Sigmoid colon (tissue), 7 donors: ENCODE results near the gene GNL3L. TPM values are rescaled to one million over a fixed set of nuclear protein-coding genes. Genes with fewer than 3 reads are reported as not detected.
A peak's percentile ranks its signal among the peaks of the same experiment; 100 is the strongest.

Source experiments
- DNase-seq: peaks from one replicate; pipeline ENCODE4 v3.0.0-alpha.2; 2019
- H3K27ac ChIP-seq, 4 donors: fragments of 200-600 bp; sonication (generic); one replicate each; pipeline ENCODE4 v1.5.1; 2016 to 2019; ENCODE audit warnings: mild to moderate bottlenecking in 1 of 4
- H3K27me3 ChIP-seq, 3 donors: fragments of 200-600 bp; sonication (generic); one replicate each; pipeline ENCODE4 v1.5.1; 2019; ENCODE audit warnings: mild to moderate bottlenecking in 1 of 3
- H3K36me3 ChIP-seq, 4 donors: fragments of 200-600 bp; sonication (generic); one replicate each; pipeline ENCODE4 v1.5.1; 2016 to 2019
- H3K4me1 ChIP-seq, 4 donors: fragments of 200-600 bp; sonication (generic); one replicate each; pipeline ENCODE4 v1.5.1; 2017 to 2019
- H3K4me3 ChIP-seq, 4 donors: fragments of 200-600 bp; sonication (generic); one replicate each; pipeline ENCODE4 v1.5.1; 2017 to 2019; ENCODE audit warnings: mild to moderate bottlenecking in 2 of 4, moderate library complexity in 1 of 4
- H3K9me3 ChIP-seq, 4 donors: fragments of 200-600 bp in 3 of 4; sonication (generic) in 3 of 4; one replicate each; pipeline versions ENCODE4 v1.5.1 to v1.6.1; 2013 to 2019
- CTCF ChIP-seq, 4 experiments: fragments of 450-650 bp in 3 of 4; fragments of 200-600 bp in 1 of 4; IDR thresholded peaks; one replicate each; pipeline ENCODE4 v1.5.1; 2016 to 2019; ENCODE audit warnings: antibody characterized with exemption in 4 of 4, mild to moderate bottlenecking in 3 of 4, moderate library complexity in 2 of 4
- EP300 ChIP-seq, 4 donors: sonication (generic); formaldehyde crosslinking; IDR thresholded peaks; one replicate each; pipeline ENCODE4 v1.6.1; 2017; ENCODE audit warnings: antibody characterized with exemption in 4 of 4
- POLR2A ChIP-seq, 2 donors: fragments of 450-650 bp; IDR thresholded peaks; one replicate each; pipeline ENCODE4 v1.6.1; 2016; ENCODE audit warnings: antibody characterized with exemption in 2 of 2, mild to moderate bottlenecking in 2 of 2, moderate library complexity in 2 of 2
- POLR2AphosphoS5 ChIP-seq, 4 donors: sonication (generic); formaldehyde crosslinking; IDR thresholded peaks; one replicate each; pipeline ENCODE4 v1.6.1; 2017; ENCODE audit warnings: antibody characterized with exemption in 4 of 4
- WGBS, 2 donors: extraction: QIAGEN DNeasy Blood & Tissue Kit; methylation state at CpG; one replicate each; pipeline ENCODE4 v1.1.7; 2013; 5-methylcytosine and 5-hydroxymethylcytosine counted together
- intact Hi-C: fragments of 100-400 bp; cut with DNase I; formaldehyde crosslinking; loops from one replicate; pipeline ENCODE4 v1.15.1; 2023
- polyA plus RNA-seq, 3 donors: library from polyadenylated mRNA; stranded (reverse); fragments of 200-250 nt; gene quantifications; one replicate each; pipeline ENCODE4 v1.2.3, GENCODE V29; 2013
- total RNA-seq, 4 donors: library from RNA; depleted of rRNA; stranded (reverse); fragments of >200 nt; gene quantifications; one replicate each; pipeline ENCODE4 v1.1.0, GENCODE V29; 2016
- donor health status: healthy with polysubstance abuse.
- donor health status: Bipolar disorder and iron deficiency.
- donor health status: healthy.

Gene GNL3L
- total and polyA plus RNA-seq, 7 donors = 4.2 to 18.3 (median 14.6) TPM

- no peaks in the 10 kb centered on the region for H3K9me3 ChIP-seq
- H3K27ac ChIP-seq = peak overlapping the region in 1 of 4 donors; percentile 50
- WGBS, 2 donors = 62 to 69% methylated on average over 6 of the region's 6 CpGs
- TF ChIP-seq POLR2AphosphoS5 (IDR thresholded peaks at IDR 0.05) = no peak
- TF ChIP-seq POLR2A (IDR thresholded peaks at IDR 0.05) = no peak
- TF ChIP-seq CTCF (IDR thresholded peaks at IDR 0.05) = no peak
- no peak for TF ChIP-seq EP300 (IDR thresholded peaks at IDR 0.05)
- no peak for DNase-seq
- intact Hi-C loops = loop anchor here (10.0 kb wide), 2 partner anchors 312 to 512 kb away; partner anchors contain the start of genes APEX2 and MAGED2
- no peaks in the 10 kb centered on the region for H3K27me3 ChIP-seq
- H3K4me3 ChIP-seq = no peak overlapping the region
- peaks cover 0 to 25% (median 14%) of the 10 kb centered on the region in 4 donors for H3K4me1 ChIP-seq
- no peaks in the 10 kb centered on the region for H3K36me3 ChIP-seq
Observed at GRCh38 chrX:54492340-54492739, 37.7 kb upstream of the GNL3L start.

GRCh38 chrX:54494166-54494988 lies 35.6 kb upstream of the GNL3L start:
- H3K27ac ChIP-seq = peak overlapping the region; percentile 78 to 85 (median 83)
- WGBS, 2 donors = 34 to 59% methylated on average over 10 of the region's 10 CpGs
- no peak for DNase-seq

GRCh38 chrX:54494989-54495813 lies 34.8 kb upstream of the GNL3L start:
- Histone ChIP-seq H3K4me1 (peaks cover 0 to 25% (median 14%) of the 10 kb centered on the region in 4 donors), H3K9me3 (no peaks in the 10 kb centered on the region), H3K36me3 (no peaks in the 10 kb centered on the region), H3K27me3 (no peaks in the 10 kb centered on the region), H3K4me3 (peak overlapping the region; percentile 53 to 66 (median 62)), H3K27ac (peak overlapping the region; percentile 78 to 85 (median 83))
- no peak for DNase-seq
- WGBS, 2 donors = 2 to 4% methylated on average over 86 of the region's 86 CpGs
- intact Hi-C loops = loop anchor here (1.0 to 10.0 kb wide), 5 partner anchors 35 to 510 kb away; partner anchors contain the start of genes APEX2, GNL3L, MAGED2 and TSR2
- TF ChIP-seq POLR2AphosphoS5 (IDR thresholded peaks at IDR 0.05) = no peak
- TF ChIP-seq CTCF (IDR thresholded peaks at IDR 0.05) = no peak
- no peak for TF ChIP-seq POLR2A (IDR thresholded peaks at IDR 0.05)
- TF ChIP-seq EP300 (IDR thresholded peaks at IDR 0.05) = no peak

More at GRCh38 chrX:54494166-54494988, 35.6 kb upstream of the GNL3L start:
- H3K36me3 ChIP-seq = no peaks in the 10 kb centered on the region
- no peak for TF ChIP-seq POLR2A (IDR thresholded peaks at IDR 0.05)
- no peak for TF ChIP-seq POLR2AphosphoS5 (IDR thresholded peaks at IDR 0.05)
- TF ChIP-seq CTCF (IDR thresholded peaks at IDR 0.05) = no peak
- TF ChIP-seq EP300 (IDR thresholded peaks at IDR 0.05) = no peak
- intact Hi-C loops = loop anchor here (1.0 to 10.0 kb wide), 3 partner anchors 36 to 510 kb away; partner anchors contain the start of genes APEX2, GNL3L and MAGED2
- no peaks in the 10 kb centered on the region for H3K27me3 ChIP-seq
- no peaks in the 10 kb centered on the region for H3K9me3 ChIP-seq
- peak overlapping the region; percentile 53 to 66 (median 62) for H3K4me3 ChIP-seq
- peaks cover 0 to 25% (median 14%) of the 10 kb centered on the region in 4 donors for H3K4me1 ChIP-seq

- peak within 1 kb of the TSS; percentile 53 to 66 (median 62) for H3K4me3 ChIP-seq
- no peaks in the 10 kb centered on the region for H3K27me3 ChIP-seq
- DNase-seq = peak; percentile 85
- H3K36me3 ChIP-seq = no peaks in the 10 kb centered on the region
- peaks cover 0 to 25% (median 14%) of the 10 kb centered on the region in 4 donors for H3K4me1 ChIP-seq
- no peaks in the 10 kb centered on the region for H3K9me3 ChIP-seq
- intact Hi-C loops = loop anchor here (5.0 to 10.0 kb wide), 4 partner anchors 54 to 509 kb away; partner anchors contain the start of genes APEX2, MAGED2, TSR2 and WNK3
- TF ChIP-seq EP300 (IDR thresholded peaks at IDR 0.05) (no peak), POLR2AphosphoS5 (IDR thresholded peaks at IDR 0.05) (no peak), POLR2A (IDR thresholded peaks at IDR 0.05) (no peak), CTCF (IDR thresholded peaks at IDR 0.05) (no peak)
- peak within 1 kb of the TSS; percentile 78 to 85 (median 83) for H3K27ac ChIP-seq
- 1% methylated on average over 50 of the region's 51 CpGs for WGBS, 2 donors
Observed at GRCh38 chrX:54495814-54496516, 34.1 kb upstream of the GNL3L start, which contains the start of gene FGD1. FGD1 (minus strand) TSS chrX:54496234; CDS start chrX:54495432, 802 bp downstream.
